MG63 (cell line): ENCODE results near the gene GRB2. TPM values are rescaled to one million over a fixed set of nuclear protein-coding genes. Genes with fewer than 3 reads are reported as not detected.
"Not testable (repeated sequence)": the region's sequence is repeated elsewhere in the genome, so short reads cannot be mapped to it uniquely, and the experiment has no call there.

Source experiments
- DNase-seq: peaks from one replicate; pipeline ENCODE4 v3.0.0-alpha.2; 2020
- H3K27me3 ChIP-seq: fragments of 250-450 bp; sonication (Bioruptor Pico); 2 replicates; pipeline ENCODE4 v1.5.1; 2020; ENCODE audit warnings: mild to moderate bottlenecking, moderate library complexity
- H3K36me3 ChIP-seq: fragments of 250-450 bp; sonication (Bioruptor Pico); 2 replicates; pipeline ENCODE4 v1.5.1; 2020; ENCODE audit warnings: mild to moderate bottlenecking, moderate library complexity
- H3K4me3 ChIP-seq: fragments of 250-450 bp; sonication (Bioruptor Pico); 2 replicates; pipeline ENCODE4 v1.5.1; 2020; ENCODE audit warnings: mild to moderate bottlenecking, moderate library complexity
- H3K9me3 ChIP-seq: fragments of 250-450 bp; sonication (Bioruptor Pico); 2 replicates; pipeline ENCODE4 v1.5.1; 2020; ENCODE audit warnings: mild to moderate bottlenecking, moderate library complexity
- total RNA-seq: library from RNA; depleted of rRNA; stranded (reverse); fragments of >200 nt; shearing (Covaris generic); gene quantifications from 2 replicates; pipeline ENCODE4 v1.2.3, GENCODE V29; 2014; ENCODE audit warnings: low replicate concordance

Gene GRB2
- total RNA-seq, 1 experiment from 2014 or later: 134 TPM

DNA sequence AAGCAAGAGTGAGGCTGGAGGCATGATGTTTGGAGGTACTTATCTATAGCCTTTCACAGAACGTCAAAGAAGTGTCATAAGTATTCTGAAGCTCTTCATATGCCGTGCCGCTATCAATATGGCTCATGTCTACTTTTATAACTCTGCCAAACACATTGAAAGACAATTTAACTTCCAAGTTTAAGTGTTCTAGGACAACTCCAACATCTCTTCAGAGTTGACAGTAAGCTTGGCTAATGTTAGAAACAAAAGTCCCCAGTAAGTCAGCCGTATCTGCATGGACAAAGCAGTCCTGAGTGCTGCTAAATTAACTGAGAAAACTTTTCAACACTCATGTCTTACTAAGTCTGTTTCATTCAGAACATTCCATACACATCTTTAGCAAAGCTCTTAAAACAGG is 32.2 kb downstream of the GRB2 start:
- Histone ChIP-seq H3K27me3 (no peaks in the 10 kb centered on the region), H3K9me3 (no peaks in the 10 kb centered on the region), H3K36me3 (peaks cover 3% of the 10 kb centered on the region), H3K4me3 (no peak overlapping the region)
- no peak for DNase-seq

DNA sequence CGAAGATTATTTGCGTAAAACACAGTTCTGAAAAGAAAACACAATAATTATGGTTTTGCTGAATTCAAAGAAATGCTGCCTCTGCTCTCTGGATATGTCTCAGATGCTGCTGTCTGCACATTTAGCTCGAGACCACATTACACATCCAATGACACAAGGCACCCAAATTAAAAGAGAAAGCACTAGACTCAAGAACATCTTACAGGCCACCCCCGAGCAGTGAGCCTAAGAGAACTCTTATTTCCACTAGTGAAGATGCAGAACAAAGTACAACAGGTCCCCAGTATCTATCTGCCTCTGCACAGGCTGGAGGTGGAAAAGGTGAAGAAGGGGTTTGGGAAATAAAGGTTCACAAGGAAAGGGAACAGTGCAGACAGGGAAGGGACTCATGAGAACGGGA is 33.5 kb downstream of the GRB2 start:
- peaks cover 3% of the 10 kb centered on the region for H3K36me3 ChIP-seq
- H3K4me3 ChIP-seq: no peak overlapping the region
- DNase-seq: no peak
- H3K27me3 ChIP-seq: no peaks in the 10 kb centered on the region
- no peaks in the 10 kb centered on the region for H3K9me3 ChIP-seq

DNA sequence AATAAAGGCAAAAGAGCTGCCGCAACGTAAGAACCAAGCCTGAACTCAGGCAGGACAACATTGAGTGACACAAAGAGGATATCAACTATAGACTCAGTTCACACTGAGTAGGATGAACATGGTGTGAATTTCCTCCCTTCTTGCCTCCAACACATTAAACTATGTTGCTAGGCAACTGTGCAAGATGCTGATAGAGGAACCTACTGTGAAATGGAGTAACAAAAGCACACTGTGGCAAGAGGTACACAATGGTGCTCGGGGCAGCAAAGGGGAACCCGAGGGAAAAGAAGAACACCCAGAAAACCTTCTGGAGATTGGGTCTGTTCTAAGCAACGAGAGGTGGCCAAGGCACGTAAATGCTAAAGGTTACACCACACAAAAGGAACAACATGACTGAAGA is 34.1 kb downstream of the GRB2 start:
- Histone ChIP-seq H3K36me3 (no peaks in the 10 kb centered on the region), H3K9me3 (no peaks in the 10 kb centered on the region), H3K27me3 (no peaks in the 10 kb centered on the region), H3K4me3 (no peak overlapping the region)
- no peak for DNase-seq

DNA sequence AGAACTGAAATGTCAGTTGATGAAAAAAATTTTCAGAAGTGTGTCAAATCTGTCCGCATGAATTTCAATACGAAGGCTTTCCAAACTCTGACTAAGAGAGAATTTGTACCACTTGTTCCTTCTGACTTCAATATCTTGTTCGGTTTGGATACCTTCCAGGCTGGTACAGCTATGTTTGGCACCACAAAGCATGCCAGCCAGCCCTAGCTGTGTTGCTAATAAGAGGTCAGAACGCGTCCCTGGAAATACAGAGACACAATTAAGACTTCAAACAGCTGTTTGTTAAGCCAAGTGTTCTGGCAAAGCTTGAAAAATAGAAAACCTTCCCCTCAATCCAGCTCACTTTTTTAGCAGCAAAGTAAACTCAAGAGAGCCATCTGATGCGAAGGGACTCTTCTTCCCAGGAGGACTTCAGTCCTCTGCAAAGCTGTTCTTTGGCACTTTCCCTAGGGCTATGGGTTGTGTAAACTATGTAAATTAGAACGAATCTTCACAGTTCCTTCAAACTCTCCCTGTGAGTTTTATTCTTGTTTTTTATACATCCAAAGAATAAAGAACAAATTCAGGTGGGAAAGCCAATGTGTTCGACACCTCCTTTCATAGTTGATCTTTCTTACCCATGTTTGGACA is 35.1 kb downstream of the GRB2 start:
- Histone ChIP-seq H3K36me3 (no peaks in the 10 kb centered on the region), H3K27me3 (no peaks in the 10 kb centered on the region), H3K9me3 (no peaks in the 10 kb centered on the region), H3K4me3 (no peak overlapping the region)
- DNase-seq: peak; percentile 58

DNA sequence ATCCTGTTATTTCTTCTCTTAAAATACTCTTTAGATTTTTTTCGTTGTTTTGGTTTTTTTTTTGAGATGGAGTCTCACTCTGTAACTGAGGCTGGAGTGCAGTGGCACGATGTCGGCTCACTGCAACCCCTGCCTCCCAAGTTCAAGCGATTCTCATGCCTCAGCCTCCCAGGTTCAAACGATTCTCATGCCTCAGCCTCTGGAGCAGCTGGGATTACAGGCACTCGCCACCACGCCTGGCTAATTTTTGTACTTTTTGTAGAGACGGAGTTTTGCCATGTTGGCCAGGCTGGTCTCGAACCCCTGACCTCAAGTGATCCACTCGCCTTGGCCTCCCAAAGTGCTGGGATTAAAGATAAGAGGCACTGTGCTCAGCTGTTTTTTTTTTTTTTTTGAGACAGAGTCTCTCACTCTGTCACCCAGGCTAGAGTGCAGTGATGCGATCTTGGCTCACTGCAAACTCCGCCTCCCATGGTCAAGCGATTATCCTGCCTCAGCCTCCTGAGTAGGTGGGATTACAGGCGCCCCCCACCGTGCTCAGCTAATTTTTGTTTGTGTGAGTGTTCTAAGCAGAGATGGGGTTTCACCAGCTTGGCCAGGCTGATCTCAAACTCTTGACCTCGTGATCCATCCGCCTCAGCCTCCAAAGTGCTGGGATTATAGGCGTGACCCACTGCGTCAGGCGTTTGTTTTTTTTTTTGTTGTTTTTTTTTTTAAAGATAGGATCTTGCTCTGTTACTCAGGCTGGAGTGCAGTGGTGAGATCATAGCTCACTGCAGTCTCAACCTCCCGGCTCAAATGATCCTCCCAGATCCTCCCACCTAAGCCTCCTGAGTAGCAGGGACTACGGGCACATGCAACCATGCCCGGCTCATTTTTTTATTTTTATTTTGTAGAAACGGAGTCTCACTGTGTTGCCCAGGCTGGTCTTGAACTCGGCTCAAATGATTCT is 37.4 kb downstream of the GRB2 start:
- peak; percentile 17 for DNase-seq
- H3K36me3 ChIP-seq, H3K9me3 ChIP-seq, H3K27me3 ChIP-seq, H3K4me3 ChIP-seq: not testable (repeated sequence)

DNA sequence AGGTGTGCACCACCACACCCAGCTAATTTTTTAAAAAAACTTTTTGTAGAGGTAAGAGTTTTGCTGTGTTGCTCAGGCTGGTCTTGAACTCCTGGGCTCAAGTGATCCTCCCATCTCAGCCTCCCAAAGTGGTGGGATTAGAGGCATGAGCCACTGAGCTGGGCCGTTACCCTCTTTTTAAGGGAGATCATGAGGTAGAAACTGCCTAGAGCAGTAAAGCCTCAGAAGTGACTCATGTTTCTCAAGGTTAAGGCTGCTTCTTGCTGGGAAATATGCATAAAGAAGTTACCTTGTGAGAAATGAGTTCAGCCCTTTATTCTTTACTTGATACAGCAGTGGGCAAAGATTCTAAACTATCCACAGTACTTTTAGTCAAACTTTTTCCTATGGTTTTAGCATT is 38.2 kb downstream of the GRB2 start:
- no peaks in the 10 kb centered on the region for H3K36me3 ChIP-seq
- no peak overlapping the region for H3K4me3 ChIP-seq
- DNase-seq: no peak
- H3K27me3 ChIP-seq: no peaks in the 10 kb centered on the region
- no peaks in the 10 kb centered on the region for H3K9me3 ChIP-seq

DNA sequence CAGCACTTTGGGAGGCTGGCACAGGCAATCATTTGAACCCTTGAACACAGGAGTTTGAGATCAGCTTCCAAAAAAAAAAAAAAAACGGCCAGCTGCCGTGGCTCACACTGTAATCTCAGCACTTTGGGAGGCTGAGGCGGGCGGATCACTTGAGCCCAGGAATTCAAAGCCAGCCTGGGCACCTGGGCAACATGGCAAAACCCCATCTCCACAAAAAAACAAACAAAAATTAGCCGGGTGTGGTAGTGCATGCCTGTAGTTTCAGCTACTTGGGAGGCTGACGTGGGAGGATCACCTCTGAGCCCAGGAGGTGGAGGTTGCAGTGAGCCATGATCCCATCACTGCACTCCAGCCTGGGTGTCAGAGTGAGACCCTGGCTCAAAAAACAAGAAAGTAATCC is 39.0 kb downstream of the GRB2 start:
- H3K4me3 ChIP-seq: no peak overlapping the region
- H3K9me3 ChIP-seq: no peaks in the 10 kb centered on the region
- DNase-seq: no peak
- H3K36me3 ChIP-seq: no peaks in the 10 kb centered on the region
- no peaks in the 10 kb centered on the region for H3K27me3 ChIP-seq

DNA sequence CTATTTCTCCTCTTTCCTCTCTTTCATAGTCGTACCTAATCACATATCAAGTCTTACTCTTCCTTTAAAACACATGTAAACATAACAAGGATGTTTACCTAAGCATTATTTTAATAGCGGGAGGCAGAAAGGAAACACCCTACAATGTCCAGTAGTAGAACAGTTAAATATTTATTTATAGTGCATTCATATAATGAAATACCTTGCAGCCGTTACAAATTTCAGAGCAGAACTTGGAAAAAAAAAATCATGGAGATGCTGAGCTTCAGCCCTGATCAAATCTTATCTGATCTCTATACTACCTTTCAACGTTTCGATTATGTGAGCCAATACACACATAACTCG is 39.6 kb downstream of the GRB2 start:
- no peaks in the 10 kb centered on the region for H3K36me3 ChIP-seq
- H3K4me3 ChIP-seq: no peak overlapping the region

DNA sequence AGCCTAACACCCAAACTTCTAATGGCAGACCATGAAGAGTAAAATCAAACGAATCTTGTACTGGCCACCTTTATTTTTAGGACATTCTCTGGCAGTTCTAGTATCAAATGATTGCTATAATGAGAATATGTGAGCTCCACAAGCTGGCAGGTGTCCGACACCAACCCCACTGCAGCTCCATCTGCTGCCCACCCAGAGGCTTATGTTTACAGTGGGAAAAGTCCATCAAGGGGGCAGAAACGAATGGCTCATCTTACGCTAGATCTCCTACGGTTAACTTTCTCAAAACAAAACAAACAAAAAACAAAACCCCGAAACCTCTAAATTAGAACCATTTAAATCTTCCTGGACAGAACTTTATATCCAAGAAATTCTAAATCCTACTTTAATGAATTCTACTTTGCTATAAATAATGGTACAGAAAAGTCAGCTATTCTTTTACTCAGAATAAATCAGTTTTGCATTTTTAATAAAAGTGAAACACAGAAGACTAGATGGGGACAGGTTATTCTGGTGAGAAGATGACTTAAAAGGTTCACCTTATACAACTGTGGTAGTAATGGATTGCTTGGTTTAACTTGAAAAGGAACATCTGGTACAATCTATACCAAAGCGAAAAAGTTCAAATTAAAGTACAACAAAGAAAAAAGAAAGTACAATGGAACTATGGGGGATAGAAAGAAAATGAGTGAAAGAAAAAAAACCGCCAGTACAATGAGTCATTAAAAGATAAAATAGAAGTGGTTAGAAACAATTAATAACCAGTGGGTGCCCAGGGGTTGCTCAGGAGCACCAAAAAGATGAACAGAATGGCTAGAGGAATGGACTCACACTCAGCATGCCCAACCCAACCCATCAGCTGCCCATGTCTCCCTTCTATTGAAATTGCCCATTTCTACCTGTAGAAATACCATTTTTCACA is 40.2 kb downstream of the GRB2 start:
- no peak overlapping the region for H3K4me3 ChIP-seq
- H3K36me3 ChIP-seq: no peaks in the 10 kb centered on the region
- H3K9me3 ChIP-seq: no peaks in the 10 kb centered on the region
- no peak for DNase-seq
- H3K27me3 ChIP-seq: no peaks in the 10 kb centered on the region

More for the DNA sequence above, 39.6 kb downstream of the GRB2 start:
- Histone ChIP-seq H3K9me3 (no peaks in the 10 kb centered on the region), H3K27me3 (no peaks in the 10 kb centered on the region)
- no peak for DNase-seq

DNA sequence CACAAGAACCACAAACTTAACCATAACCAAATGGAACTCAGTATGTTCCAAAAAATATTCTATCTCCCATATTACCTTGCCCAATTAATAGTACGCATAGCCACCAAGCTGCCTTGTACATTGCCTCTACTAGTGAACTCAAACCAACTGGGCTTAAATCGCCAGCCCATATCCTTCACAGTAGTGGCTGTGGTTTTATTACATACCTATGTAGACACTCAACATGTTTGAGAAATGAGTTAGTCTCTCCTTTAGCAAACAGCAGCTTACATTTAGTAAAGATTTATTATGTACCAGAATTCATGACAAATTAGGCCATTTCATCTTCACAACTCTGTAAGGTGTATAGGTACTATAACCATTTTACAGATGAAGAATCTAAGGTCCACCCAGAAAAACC is 41.4 kb downstream of the GRB2 start:
- no peaks in the 10 kb centered on the region for H3K9me3 ChIP-seq
- no peak for DNase-seq
- H3K4me3 ChIP-seq: no peak overlapping the region
- no peaks in the 10 kb centered on the region for H3K36me3 ChIP-seq
- no peaks in the 10 kb centered on the region for H3K27me3 ChIP-seq

DNA sequence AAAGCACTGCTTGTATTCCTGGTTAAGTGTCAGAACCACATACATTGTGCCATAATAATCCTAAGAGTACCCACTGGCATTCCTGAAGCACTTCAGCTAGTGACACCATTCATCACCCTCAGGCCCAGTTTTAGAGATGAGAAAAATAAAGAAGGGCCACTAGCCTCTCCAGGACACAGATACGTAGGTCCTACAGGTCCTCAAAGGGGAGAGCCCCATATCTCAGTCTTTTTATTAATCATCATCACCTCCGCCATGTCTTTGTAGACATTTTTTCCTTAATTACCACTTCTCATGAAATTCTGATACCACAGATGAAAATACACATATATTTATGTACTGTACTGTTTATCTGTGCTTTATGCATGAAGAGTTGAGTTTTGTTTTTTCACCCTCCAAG is 43.5 kb downstream of the GRB2 start:
- no peaks in the 10 kb centered on the region for H3K9me3 ChIP-seq
- no peaks in the 10 kb centered on the region for H3K27me3 ChIP-seq
- no peak for DNase-seq
- H3K4me3 ChIP-seq: no peak overlapping the region
- no peaks in the 10 kb centered on the region for H3K36me3 ChIP-seq

DNA sequence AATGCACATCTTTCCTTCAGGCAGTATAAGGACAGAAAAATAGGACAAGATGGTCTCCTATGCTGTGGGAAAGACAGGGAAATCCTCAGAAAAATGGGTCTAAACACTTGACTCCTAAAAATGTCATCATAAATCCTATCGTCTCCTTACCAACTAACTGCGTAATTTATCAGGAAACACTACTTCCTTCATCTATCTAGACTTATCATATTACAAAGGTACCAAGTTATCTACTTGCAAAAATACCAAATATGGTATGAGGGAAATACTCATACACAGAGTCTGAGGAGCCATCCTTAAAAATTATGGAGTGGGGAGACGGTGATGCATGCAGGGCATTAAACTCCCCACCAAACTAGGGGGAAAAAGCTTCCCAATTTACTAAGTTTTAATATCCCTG is 44.1 kb downstream of the GRB2 start:
- Histone ChIP-seq H3K27me3 (no peaks in the 10 kb centered on the region), H3K36me3 (peaks cover 4% of the 10 kb centered on the region; the same call in 1 of the 2 replicates), H3K9me3 (no peaks in the 10 kb centered on the region), H3K4me3 (no peak overlapping the region)
- no peak for DNase-seq

DNA sequence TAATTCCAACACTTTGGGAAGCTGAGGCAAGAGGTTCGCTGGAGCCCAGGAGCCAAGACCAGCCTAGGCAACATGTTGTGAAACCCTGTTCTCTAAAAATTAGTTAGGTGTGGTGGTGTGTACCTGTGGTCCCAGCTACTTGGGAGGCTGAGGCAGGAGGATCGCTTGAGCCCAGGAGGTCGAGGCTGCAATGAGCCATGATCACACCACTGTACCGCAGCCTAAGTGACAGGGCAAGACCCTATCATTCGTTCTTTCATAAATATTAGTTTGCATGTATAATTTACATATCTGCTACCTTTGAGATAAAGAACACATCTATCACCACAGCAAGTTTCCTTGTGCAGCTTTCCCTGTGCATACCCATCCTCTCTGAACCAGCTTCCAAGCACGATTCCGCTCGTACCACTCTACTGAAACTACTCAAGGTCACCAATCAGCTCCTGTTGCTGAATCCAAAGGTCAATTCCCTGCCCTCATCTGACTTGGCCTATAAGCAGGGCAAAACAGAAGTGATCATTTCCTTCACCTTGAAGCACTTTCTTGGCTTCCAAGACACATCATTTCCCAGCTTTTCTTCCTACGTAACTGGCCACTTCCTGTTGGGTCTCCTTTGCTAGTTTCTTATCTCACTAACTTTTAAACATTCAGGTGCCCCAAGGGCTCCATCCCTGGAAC is 49.1 kb downstream of the GRB2 start:
- Histone ChIP-seq H3K9me3 (no peaks in the 10 kb centered on the region), H3K4me3 (no peak overlapping the region), H3K36me3 (peaks cover 8% of the 10 kb centered on the region), H3K27me3 (no peaks in the 10 kb centered on the region)
- no peak for DNase-seq

DNA sequence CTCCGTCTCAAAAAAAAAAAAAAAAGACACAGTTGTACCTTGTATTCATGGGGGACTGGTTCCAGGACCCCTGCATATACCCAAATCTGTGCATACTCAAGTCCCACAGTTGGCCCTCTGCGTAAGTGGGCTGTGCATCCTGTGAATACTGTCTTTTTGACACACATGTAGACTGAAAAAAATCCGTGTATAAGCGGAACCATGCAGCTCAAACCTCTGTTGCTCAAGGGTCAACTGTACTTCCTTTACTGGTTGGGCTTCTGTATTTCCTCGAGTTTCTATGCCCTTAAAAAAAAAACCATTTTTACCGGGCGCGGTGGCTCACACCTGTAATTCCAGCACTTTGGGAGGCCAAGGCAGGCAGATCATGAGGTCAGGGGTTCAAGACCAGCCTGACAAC is 52.3 kb downstream of the GRB2 start:
- Histone ChIP-seq H3K27me3 (no peaks in the 10 kb centered on the region), H3K36me3 (peaks cover 8% of the 10 kb centered on the region), H3K4me3 (no peak overlapping the region), H3K9me3 (no peaks in the 10 kb centered on the region)
- DNase-seq: no peak

DNA sequence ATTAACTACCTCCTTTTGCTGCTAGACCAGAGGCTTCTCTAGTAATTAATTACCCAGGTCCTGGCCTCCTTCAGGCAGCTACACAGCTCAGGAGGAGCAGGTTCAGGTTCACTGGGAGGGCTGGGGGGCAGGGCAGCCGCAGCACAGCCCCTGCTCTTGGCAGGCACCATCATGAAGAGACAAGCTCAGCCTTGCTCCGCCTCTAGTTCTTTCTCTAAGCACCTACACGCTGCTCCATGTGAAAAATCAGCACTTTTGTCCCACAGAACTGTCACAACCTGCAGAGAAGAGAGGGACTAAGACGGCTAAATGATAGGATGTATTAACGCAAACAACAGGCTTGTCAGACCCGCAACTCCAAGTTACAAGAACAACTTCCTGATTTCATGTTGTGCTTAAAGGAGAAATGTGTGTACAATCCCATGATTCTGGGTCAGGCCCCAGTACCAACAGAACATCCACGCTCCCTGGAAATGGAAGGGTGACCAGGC is 53.4 kb downstream of the GRB2 start:
- Histone ChIP-seq H3K4me3 (no peak overlapping the region), H3K9me3 (no peaks in the 10 kb centered on the region), H3K27me3 (no peaks in the 10 kb centered on the region), H3K36me3 (peaks cover 8% of the 10 kb centered on the region)
- no peak for DNase-seq

DNA sequence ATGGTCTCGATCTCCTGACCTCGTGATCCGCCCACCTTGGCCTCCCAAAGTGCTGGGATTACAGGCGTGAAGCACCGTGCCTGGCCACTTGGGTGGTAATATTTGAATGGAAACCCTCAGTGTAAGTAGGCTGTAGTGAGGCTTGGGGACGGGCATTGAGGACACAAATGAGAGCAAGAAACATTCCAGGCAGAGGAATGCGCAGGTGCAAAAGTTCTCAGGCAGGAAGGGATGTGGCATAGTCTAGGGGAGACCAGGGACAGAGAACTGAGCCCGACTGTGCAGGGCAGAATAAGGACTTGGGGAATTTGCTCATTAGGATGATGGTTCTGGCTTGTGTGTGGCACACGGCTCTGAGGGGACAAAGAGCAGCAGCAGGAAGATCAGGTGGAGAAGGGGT is 54.8 kb downstream of the GRB2 start:
- Histone ChIP-seq H3K36me3 (peaks cover 4% of the 10 kb centered on the region; the same call in 1 of the 2 replicates), H3K9me3 (no peaks in the 10 kb centered on the region), H3K4me3 (no peak overlapping the region), H3K27me3 (no peaks in the 10 kb centered on the region)
- no peak for DNase-seq
